Measurements from ENCODE around the gene SLC24A3.

DNA sequence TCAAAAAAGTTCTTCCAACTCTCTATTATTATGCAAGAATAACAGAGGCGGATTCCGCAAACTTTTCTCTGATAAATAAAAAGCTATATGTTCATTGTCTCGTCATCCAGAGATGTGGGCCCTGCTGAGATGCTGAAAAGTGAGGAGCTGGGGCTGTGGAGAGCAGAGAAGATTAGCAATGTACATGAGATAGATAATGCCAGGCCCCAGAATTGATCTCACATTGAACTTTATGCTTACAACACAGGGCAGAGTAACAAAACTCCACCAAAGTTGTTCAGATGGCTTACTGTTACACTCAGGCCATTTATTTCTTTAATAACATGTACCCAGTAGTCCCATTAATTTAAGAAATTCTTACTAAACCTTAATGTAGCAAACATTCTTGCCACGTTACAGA, 512.9 kb downstream of the SLC24A3 start:
- TF ChIP-seq, protein P1, sequence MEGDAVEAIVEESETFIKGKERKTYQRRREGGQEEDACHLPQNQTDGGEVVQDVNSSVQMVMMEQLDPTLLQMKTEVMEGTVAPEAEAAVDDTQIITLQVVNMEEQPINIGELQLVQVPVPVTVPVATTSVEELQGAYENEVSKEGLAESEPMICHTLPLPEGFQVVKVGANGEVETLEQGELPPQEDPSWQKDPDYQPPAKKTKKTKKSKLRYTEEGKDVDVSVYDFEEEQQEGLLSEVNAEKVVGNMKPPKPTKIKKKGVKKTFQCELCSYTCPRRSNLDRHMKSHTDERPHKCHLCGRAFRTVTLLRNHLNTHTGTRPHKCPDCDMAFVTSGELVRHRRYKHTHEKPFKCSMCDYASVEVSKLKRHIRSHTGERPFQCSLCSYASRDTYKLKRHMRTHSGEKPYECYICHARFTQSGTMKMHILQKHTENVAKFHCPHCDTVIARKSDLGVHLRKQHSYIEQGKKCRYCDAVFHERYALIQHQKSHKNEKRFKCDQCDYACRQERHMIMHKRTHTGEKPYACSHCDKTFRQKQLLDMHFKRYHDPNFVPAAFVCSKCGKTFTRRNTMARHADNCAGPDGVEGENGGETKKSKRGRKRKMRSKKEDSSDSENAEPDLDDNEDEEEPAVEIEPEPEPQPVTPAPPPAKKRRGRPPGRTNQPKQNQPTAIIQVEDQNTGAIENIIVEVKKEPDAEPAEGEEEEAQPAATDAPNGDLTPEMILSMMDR (IDR thresholded peaks at IDR 0.05; ENCODE audit: low read depth, low read length, poor library complexity, severe bottlenecking) = no peak
- no peak for TF ChIP-seq EZH2phosphoT487 (IDR thresholded peaks at IDR 0.05; ENCODE audit: borderline replicate concordance, low read length)

Measured in DOHH2 (cell line).